K562 (cell line): ENCODE results near the gene RNU6-9. TPM values are rescaled to one million over a fixed set of nuclear protein-coding genes. Genes with fewer than 3 reads are reported as not detected.

ENCODE experiments used
- BRD4 ChIP-seq: fragments of 200-600 bp; sonication (generic); IDR thresholded peaks from 2 replicates; pipeline ENCODE4 v1.6.1; 2017; ENCODE audit warnings: inconsistent platforms
- EZH2 ChIP-seq: IDR thresholded peaks from 2 replicates; pipeline ENCODE4 v1.6.1; 2012; ENCODE audit warnings: low read depth, mild to moderate bottlenecking, inconsistent platforms, low read length, borderline replicate concordance
- HCFC1 ChIP-seq: IDR thresholded peaks from 2 replicates; pipeline ENCODE4 v1.6.1; 2012; ENCODE audit warnings: low read depth, low read length, improper control_type of control experiment
- MYC ChIP-seq, 2 experiments: fragments of 250-450 bp in 1 of 2; sonication (Bioruptor Pico) in 1 of 2; IDR thresholded peaks; 2 replicates each; pipeline versions ENCODE4 v1.5.1 to v1.6.1; 2012 to 2021; ENCODE audit warnings: low read depth in 2 of 2, borderline replicate concordance in 1 of 2, improper control_type of control experiment in 1 of 2, low read length in 1 of 2, mild to moderate bottlenecking in 1 of 2, moderate library complexity in 1 of 2
- NFIX ChIP-seq: fragments of 250-450 bp; sonication (Bioruptor Pico); IDR thresholded peaks from 2 replicates; pipeline ENCODE4 v1.4.0; 2020; ENCODE audit warnings: low read depth, mild to moderate bottlenecking, moderate library complexity
- POLR2AphosphoS2 ChIP-seq: IDR thresholded peaks from 2 replicates; pipeline ENCODE4 v1.6.1; 2012; ENCODE audit warnings: low read length, improper control_type of control experiment
- PRPF4 ChIP-seq: fragments of 200-400 bp; formaldehyde crosslinking; IDR thresholded peaks from one replicate; pipeline ENCODE4 v1.6.1; 2017; ENCODE audit warnings: low read length, low read depth, mild to moderate bottlenecking; ENCODE audit not compliant: insufficient read depth, poor library complexity, severe bottlenecking
- RBFOX2 ChIP-seq: fragments of 200-400 bp; formaldehyde crosslinking; IDR thresholded peaks from 2 replicates; pipeline ENCODE4 v1.6.1; 2017; ENCODE audit warnings: low read depth, mild to moderate bottlenecking, low read length, moderate library complexity
- RBM17 ChIP-seq: fragments of 200-400 bp; formaldehyde crosslinking; IDR thresholded peaks from 2 replicates; pipeline ENCODE4 v1.6.1; 2017; ENCODE audit warnings: low read depth, mild to moderate bottlenecking, low read length, borderline replicate concordance
- TAF1 ChIP-seq: IDR thresholded peaks from 2 replicates; pipeline ENCODE4 v1.6.1; 2011; ENCODE audit warnings: mild to moderate bottlenecking, low read length, moderate library complexity; ENCODE audit not compliant: insufficient read depth, control insufficient read depth, severe bottlenecking; ENCODE audit errors: extremely low read depth
- THAP7 ChIP-seq: fragments of 250-450 bp; sonication (Bioruptor Pico); IDR thresholded peaks from 2 replicates; pipeline ENCODE4 v1.5.0; 2021
- ZBTB7A ChIP-seq: IDR thresholded peaks from 2 replicates; pipeline ENCODE4 v1.6.1; 2011; ENCODE audit warnings: low read depth, mild to moderate bottlenecking, low read length, moderate library complexity, borderline replicate concordance; ENCODE audit not compliant: control insufficient read depth
- ZNF263 ChIP-seq: sonication (generic); formaldehyde crosslinking; IDR thresholded peaks from 2 replicates; pipeline ENCODE4 v1.8.0; 2022; ENCODE audit warnings: mild to moderate bottlenecking, missing genetic modification reagents, borderline replicate concordance
- ZNF274 ChIP-seq: IDR thresholded peaks from 2 replicates; pipeline ENCODE4 v1.6.1; 2011; ENCODE audit warnings: low read depth, mild to moderate bottlenecking, low read length, moderate library complexity, borderline replicate concordance
- ZNF324 ChIP-seq: fragments of 250-450 bp; sonication (Bioruptor Pico); IDR thresholded peaks from 2 replicates; pipeline ENCODE4 v1.4.0; 2020; ENCODE audit warnings: mild to moderate bottlenecking
- ZNF586 ChIP-seq: fragments of 450-650 bp; formaldehyde crosslinking; conservative IDR thresholded peaks from 2 replicates; pipeline ENCODE4 v1.4.0; 2020; ENCODE audit warnings: mild to moderate bottlenecking, moderate library complexity
- ZNF780A ChIP-seq: fragments of 250-450 bp; sonication (Bioruptor Pico); IDR thresholded peaks from 2 replicates; pipeline ENCODE4 v1.5.0; 2021; ENCODE audit warnings: mild to moderate bottlenecking
- polyA plus RNA-seq, 8 experiments: library from polyadenylated mRNA; depleted of rRNA in 4 of 8; stranded (reverse) in 5 of 8; unstranded in 3 of 8; fragments of >200 nt; fragmentation: Nextera tagmentation in 2 of 8; fragmentation: Illumina TruSeq in 1 of 8; extraction: Ambion mirVana in 2 of 8; extraction: Trizol in 1 of 8; gene quantifications; 2 replicates each; pipeline versions ENCODE4 v1.2.1 to v1.2.3, GENCODE V29; 2011 to 2014; ENCODE audit warnings: inconsistent platforms in 1 of 8, missing spikeins in 1 of 8
- total RNA-seq, 7 experiments: library from RNA; depleted of rRNA in 6 of 7; stranded (reverse); fragments of >200 nt in 6 of 7; fragmentation: Illumina TruSeq in 2 of 7; extraction: Trizol in 2 of 7; gene quantifications; 2 replicates each; pipeline versions ENCODE4 v1.2.1 to v1.2.3, GENCODE V29; 2011 to 2021; ENCODE audit warnings: low replicate concordance in 1 of 7
- TF ChIP-seq, protein P1 (sequence below): fragments of 450-650 bp; formaldehyde crosslinking; IDR thresholded peaks from 2 replicates; pipeline ENCODE4 v1.4.0; 2020; ENCODE audit warnings: mild to moderate bottlenecking, moderate library complexity
- TF ChIP-seq, protein P2 (sequence below): sonication (generic); formaldehyde crosslinking; IDR thresholded peaks from 2 replicates; pipeline ENCODE4 v1.8.0; 2022; ENCODE audit warnings: mild to moderate bottlenecking, missing genetic modification reagents
- TF ChIP-seq, protein P3 (sequence below): fragments of 250-450 bp; sonication (Bioruptor Pico); IDR thresholded peaks from 2 replicates; pipeline ENCODE4 v1.5.0; 2021; ENCODE audit warnings: mild to moderate bottlenecking, moderate library complexity

Gene RNU6-9
- total and polyA plus RNA-seq, 9 of the 15 experiments (the other 6 are each of a cell fraction or from before 2014, with no cell fraction given) = not detected

- TF ChIP-seq, protein P1, sequence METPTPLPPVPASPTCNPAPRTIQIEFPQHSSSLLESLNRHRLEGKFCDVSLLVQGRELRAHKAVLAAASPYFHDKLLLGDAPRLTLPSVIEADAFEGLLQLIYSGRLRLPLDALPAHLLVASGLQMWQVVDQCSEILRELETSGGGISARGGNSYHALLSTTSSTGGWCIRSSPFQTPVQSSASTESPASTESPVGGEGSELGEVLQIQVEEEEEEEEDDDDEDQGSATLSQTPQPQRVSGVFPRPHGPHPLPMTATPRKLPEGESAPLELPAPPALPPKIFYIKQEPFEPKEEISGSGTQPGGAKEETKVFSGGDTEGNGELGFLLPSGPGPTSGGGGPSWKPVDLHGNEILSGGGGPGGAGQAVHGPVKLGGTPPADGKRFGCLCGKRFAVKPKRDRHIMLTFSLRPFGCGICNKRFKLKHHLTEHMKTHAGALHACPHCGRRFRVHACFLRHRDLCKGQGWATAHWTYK (CRISPR knock-in tag) = peak; percentile 29; the same call in 1 of the 2 replicates
- TF ChIP-seq EZH2 = no peak
- TF ChIP-seq, protein P2, sequence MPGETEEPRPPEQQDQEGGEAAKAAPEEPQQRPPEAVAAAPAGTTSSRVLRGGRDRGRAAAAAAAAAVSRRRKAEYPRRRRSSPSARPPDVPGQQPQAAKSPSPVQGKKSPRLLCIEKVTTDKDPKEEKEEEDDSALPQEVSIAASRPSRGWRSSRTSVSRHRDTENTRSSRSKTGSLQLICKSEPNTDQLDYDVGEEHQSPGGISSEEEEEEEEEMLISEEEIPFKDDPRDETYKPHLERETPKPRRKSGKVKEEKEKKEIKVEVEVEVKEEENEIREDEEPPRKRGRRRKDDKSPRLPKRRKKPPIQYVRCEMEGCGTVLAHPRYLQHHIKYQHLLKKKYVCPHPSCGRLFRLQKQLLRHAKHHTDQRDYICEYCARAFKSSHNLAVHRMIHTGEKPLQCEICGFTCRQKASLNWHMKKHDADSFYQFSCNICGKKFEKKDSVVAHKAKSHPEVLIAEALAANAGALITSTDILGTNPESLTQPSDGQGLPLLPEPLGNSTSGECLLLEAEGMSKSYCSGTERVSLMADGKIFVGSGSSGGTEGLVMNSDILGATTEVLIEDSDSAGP (CRISPR knock-in tag) = no peak
- TF ChIP-seq ZNF586 = no peak
- TF ChIP-seq, protein P3, sequence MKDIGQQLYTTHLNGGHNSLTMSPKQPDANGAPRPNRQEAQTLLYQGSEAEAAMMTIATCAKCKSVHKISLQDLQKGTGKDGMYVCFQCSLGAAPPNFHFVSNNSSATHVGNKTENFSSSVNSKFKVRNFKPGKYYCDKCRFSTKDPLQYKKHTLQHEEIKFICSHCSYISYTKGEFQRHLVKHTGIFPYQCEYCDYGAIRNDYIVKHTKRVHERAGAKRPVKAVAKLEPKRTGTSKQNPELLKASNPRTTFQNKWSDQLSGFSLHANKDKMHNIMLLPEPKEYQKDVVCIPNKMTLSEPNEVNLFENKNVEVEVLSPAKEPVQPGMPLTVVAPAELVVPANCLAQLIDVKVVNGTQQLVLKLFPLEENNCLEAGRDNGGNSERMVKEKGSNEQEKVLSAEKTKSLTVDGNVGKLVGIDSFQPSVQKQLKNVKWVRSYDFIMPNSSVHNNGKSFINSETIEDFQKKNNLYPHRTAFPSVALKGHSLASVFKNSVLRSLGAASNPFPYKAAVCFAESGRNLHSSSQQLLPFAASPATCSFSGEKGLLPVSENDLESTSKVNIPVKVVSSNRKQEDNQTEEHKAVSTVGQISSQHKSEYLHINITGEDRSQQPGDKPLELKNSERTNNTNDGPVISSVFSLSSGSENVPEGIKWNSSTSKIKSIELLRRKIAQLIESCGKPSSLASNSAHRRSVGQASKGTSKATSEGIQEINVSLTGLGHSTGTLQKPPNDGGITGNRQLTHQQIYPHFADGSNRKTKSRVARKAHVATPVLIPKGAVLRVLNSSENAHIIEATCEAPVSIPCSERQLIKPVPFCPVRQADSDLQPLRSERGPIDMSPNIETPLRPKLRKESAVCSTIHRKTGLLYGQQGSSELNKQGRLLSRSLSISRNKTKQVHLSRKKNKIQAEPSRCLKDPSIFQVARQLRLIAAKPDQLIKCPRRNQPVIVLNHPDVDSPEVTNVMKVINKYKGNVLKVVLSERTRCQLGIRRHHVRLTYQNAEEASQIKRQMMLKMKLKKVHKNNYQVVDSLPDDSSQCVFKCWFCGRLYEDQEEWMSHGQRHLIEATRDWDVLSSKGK = no peak
- TF ChIP-seq RBFOX2 = peak; percentile 77
- TF ChIP-seq RBM17 = no peak
- TF ChIP-seq PRPF4 = no peak
- TF ChIP-seq ZNF324 (CRISPR knock-in tag) = no peak
- peak; percentile 77 for TF ChIP-seq TAF1
- TF ChIP-seq NFIX (CRISPR knock-in tag) = no peak
- TF ChIP-seq ZNF780A = no peak
- TF ChIP-seq ZNF263 (CRISPR knock-in tag) = no peak
- no peak for TF ChIP-seq THAP7 (CRISPR knock-in tag)
- no peak; the same call in 1 of the 2 replicates for TF ChIP-seq HCFC1
- TF ChIP-seq POLR2AphosphoS2 = no peak
- TF ChIP-seq BRD4 = no peak
- peak; percentile 21; the same call in 1 of the 2 replicates for TF ChIP-seq ZBTB7A
- TF ChIP-seq ZNF274 = no peak
- 0 out of 2 replicates have a peak, but pooled peaks have one; percentile 36 for TF ChIP-seq MYC (IDR thresholded peaks at IDR 0.05; ENCODE audit: low read depth, low read length)
- TF ChIP-seq MYC (CRISPR knock-in tag; IDR thresholded peaks at IDR 0.05; ENCODE audit: borderline replicate concordance, low read depth) = no peak
Observed at GRCh38 chr19:913080-913748, 19.9 kb downstream of the RNU6-9 start, which contains the start of gene R3HDM4 (continued).
